GM19395 (cell line): ENCODE measurements around the gene ENHO.
"Not testable (repeated sequence)": the region's sequence is repeated elsewhere in the genome, so short reads cannot be mapped to it uniquely, and the experiment has no call there.

Experiments
- ATAC-seq: cut with Tn5 transposase; IDR thresholded peaks from one replicate; pipeline ENCODE4 v1.9.1; 2021; ENCODE audit warnings: mild to moderate bottlenecking, moderate library complexity; ENCODE audit not compliant: unreplicated experiment

Gene ENHO

DNA sequence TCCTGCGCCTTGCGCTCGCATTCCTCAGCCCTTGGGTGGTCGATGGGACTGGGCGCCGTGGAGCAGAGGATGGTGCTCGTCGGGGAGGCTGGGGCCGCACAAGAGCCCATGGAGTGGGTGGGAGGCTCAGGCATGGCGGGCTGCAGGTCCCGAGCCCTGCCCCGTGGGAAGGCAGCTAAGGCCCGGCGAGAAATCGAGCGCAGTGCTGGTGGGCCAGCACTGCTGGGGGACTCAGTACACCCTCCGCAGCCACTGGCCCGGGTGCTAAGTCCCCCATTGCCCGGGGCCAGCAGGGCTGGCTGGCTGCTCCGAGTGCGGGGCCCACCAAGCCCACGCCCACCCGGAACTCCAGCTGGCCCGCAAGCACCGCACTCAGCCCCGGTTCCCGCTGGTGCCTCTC lies 40.0 kb downstream of the ENHO start:
- not testable (repeated sequence) for ATAC-seq

DNA sequence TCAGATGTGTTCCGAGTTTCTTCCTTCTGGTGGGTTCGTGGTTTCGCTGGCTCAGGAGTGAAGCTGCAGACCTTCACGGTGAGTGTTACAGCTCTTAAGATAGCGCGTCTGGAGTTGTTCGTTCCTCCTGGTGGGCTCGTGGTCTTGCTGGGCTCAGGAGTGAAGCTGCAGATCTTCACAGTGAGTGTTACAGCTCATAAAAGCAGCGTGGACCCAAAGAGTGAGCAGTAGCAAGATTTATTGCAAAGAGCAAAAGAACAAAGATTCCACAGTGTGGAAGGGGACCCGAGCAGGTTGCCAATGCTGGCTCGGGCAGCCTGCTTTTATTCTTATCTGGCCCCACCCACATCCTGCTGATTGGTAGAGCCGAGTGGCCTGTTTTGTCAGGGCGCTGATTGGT lies 41.2 kb downstream of the ENHO start:
- ATAC-seq, result not testable (repeated sequence)

DNA sequence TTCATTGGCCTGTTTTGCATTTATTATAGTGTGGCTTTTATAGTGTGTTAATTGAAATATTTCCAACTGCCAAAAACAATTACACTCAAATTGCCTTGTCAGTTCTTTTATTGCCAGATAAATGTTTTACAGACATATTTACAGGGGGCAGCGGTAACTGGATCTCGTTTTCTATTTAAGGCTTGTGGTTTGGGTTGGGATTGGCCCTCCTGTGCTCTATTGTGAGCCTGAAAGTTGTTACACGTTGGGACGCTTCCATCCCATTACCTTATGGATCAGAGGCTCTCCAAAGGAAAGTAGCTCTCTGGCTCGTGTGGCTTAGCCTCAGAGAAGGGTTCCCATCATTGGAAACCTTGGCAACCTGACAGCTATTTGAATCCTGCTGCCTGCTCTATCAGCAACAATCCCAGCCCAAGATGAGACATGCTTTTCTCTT lies 43.3 kb downstream of the ENHO start:
- no peak for ATAC-seq

DNA sequence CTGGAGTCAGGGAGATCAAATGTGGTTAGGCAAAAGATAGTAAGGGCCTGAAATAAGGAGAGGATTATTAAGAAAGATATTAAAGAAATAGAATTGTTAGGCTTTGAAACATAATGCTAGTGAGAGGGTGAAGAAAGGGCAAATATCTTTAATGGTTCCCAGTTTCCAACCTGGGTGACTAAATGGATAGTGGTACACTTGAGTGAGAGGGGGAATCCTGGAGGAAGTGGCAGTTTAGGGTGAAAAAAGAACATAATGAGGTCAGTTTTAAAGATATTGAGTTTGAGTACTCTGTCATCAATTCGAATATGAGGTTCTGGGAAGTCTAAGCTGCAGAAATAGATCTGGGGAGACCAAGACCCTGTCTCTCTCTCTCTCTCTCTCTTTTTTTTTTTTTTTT lies 45.2 kb downstream of the ENHO start:
- ATAC-seq, result no peak

DNA sequence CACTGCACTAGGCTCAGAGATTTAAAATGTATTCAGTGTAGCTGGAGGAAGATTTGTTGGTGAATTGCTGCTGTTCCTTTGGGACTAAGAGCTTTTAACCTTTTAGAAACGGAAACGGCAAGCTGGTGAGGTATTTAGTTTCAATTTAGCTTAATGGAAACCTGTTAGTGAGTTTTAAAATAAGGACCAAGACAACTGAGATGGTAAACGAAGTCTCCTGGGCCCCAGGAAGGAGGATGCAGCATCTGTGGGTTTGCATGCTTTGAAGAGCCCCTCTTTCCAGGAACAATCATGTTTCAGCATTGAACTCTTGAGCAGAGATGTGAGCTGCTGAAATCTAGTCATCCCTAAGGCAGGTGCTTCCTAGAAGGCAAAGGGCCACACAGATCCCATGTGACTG lies 47.7 kb downstream of the ENHO start:
- no peak for ATAC-seq
